Tibial nerve (tissue), 3 donors: ENCODE data around the gene KDM5A.

Experiments
- CTCF ChIP-seq, 5 experiments: fragments of 200-600 bp in 3 of 5; fragments of 450-650 bp in 2 of 5; sonication (generic) in 3 of 5; IDR thresholded peaks; one replicate each; pipeline ENCODE4 v1.5.1; 2016 to 2019; ENCODE audit warnings: antibody characterized with exemption in 5 of 5, mild to moderate bottlenecking in 3 of 5, moderate library complexity in 2 of 5
- POLR2A ChIP-seq, 2 donors: fragments of 450-650 bp; IDR thresholded peaks; one replicate each; pipeline ENCODE4 v1.6.1; 2017; ENCODE audit warnings: antibody characterized with exemption in 2 of 2, mild to moderate bottlenecking in 2 of 2, moderate library complexity in 2 of 2

DNA sequence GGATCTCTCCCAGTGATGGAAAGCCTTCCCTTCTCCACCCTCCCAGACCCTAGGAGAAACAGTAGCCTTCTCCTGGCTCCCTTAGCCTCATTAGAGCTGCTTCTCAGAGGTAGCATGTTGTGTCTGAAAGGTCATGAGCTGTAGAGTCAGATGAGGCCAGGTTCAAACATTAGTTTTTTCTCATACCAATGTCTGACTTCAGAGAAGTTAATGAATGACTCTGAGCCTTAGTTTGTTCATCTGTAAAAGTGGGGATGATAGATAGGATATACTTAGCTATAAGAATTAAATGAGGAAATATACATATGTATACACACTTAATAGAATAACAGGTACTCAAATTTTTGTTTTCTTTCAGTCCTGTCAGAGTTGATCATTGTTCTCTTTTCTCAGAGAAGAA, 127.0 kb downstream of the KDM5A start:
- TF ChIP-seq CTCF (IDR thresholded peaks at IDR 0.05), result no peak
- TF ChIP-seq POLR2A (IDR thresholded peaks at IDR 0.05), result no peak
